ENCODE data around the gene MAP3K3. TPM values are rescaled to one million over a fixed set of nuclear protein-coding genes. Genes with fewer than 3 reads are reported as not detected.

Gene MAP3K3
- total and polyA plus RNA-seq, 10 of the 15 experiments (the other 5 are each of a cell fraction or from before 2014, with no cell fraction given), result 1.6 to 24.1 (median 15.0) TPM

- TF ChIP-seq TARDBP (IDR thresholded peaks at IDR 0.05; ENCODE audit: borderline replicate concordance) (no peak), EGR1 (IDR thresholded peaks at IDR 0.05; ENCODE audit: borderline replicate concordance in 1 of 2, low read depth in 2 of 2, low read length in 2 of 2) (peak in 1 of 2 experiments; percentile 72; a peak in 2 of 3 replicates), KLF5 (IDR thresholded peaks at IDR 0.05; ENCODE audit: partially characterized antibody) (no peak), RUNX3 (IDR thresholded peaks at IDR 0.05; ENCODE audit: low read length) (peak; percentile 32; the same call in 1 of the 2 replicates), BMI1 (IDR thresholded peaks at IDR 0.05; ENCODE audit: borderline replicate concordance) (no peak), CTCF (IDR thresholded peaks at IDR 0.05 in 2 of 3, conservative IDR thresholded peaks at IDR 0.05 in 1 of 3; ENCODE audit: control insufficient read depth in 2 of 3, extremely low read depth in 1 of 3, insufficient read depth in 1 of 3, low read depth in 3 of 3, low read length in 3 of 3) (no peak), POLR2AphosphoS5 (IDR thresholded peaks at IDR 0.05; ENCODE audit: low read length) (peak; percentile 35; the same call in 1 of the 2 replicates), GABPA (IDR thresholded peaks at IDR 0.05; ENCODE audit: low read depth) (no peak), PAX5 (IDR thresholded peaks at IDR 0.05; ENCODE audit: borderline replicate concordance, low read depth, low read length) (no peak), MXI1 (IDR thresholded peaks at IDR 0.05; ENCODE audit: low read depth, low read length) (peak; percentile 55; the same call in 1 of the 2 replicates), IKZF1 (conservative IDR thresholded peaks at IDR 0.05) (no peak), SIN3A (IDR thresholded peaks at IDR 0.05; ENCODE audit: low read depth, low read length) (peak; percentile 68; the same call in 1 of the 2 replicates), STAT3 (IDR thresholded peaks at IDR 0.05; ENCODE audit: low read depth, low read length) (no peak), RAD51 (IDR thresholded peaks at IDR 0.05) (no peak), CREB1 (IDR thresholded peaks at IDR 0.05; ENCODE audit: low read depth) (0 out of 2 replicates have a peak, but pooled peaks have one; percentile 33), NFYA (IDR thresholded peaks at IDR 0.05; ENCODE audit: borderline replicate concordance, low read depth, low read length) (no peak), PAX8 (IDR thresholded peaks at IDR 0.05) (no peak), YBX1 (IDR thresholded peaks at IDR 0.05) (no peak), POLR2AphosphoS2 (IDR thresholded peaks at IDR 0.05; ENCODE audit: low read depth, low read length) (no peak)
Measured at GRCh38 chr17:63701868-63702720, 79.9 kb downstream of the MAP3K3 start (continued).

All from GM12878 (cell line).